ENCODE data around the gene DHH. TPM values are rescaled to one million over a fixed set of nuclear protein-coding genes. Genes with fewer than 3 reads are reported as not detected.

The DHH gene
- total and polyA plus RNA-seq, 2 donors (not counting 3 experiments of a cell fraction or from before 2014, with no cell fraction given) = 2.9 to 3.3 TPM

- CTCF ChIA-PET = no interaction called here
- Histone ChIP-seq H4K20me1 (replicated peaks; ENCODE audit: control insufficient read depth, extremely low read depth, insufficient read depth, low read length) (peaks cover 2% of the 10 kb centered on the region), H3K9ac (replicated peaks; ENCODE audit: extremely low read depth, insufficient read depth, low read length) (no peak overlapping the region), H3K4me3 (replicated peaks in 1 of 3; ENCODE audit: insufficient read depth in 1 of 3, low read depth in 1 of 3, low read length in 3 of 3) (no peak overlapping the region), H3K4me2 (ENCODE audit: insufficient read depth, low read length) (no peak overlapping the region), H2AFZ (ENCODE audit: low read depth, low read length) (no peak overlapping the region), H3K79me2 (ENCODE audit: control insufficient read depth, insufficient read depth, low read length) (peaks cover 48% of the 10 kb centered on the region), H3K9me1 (replicated peaks; ENCODE audit: control insufficient read depth, extremely low read depth, insufficient read depth, low read length) (no peaks in the 10 kb centered on the region), H3K9me3 (replicated peaks; ENCODE audit: control insufficient read depth, insufficient read depth, low read length) (no peaks in the 10 kb centered on the region), H3K27me3 (ENCODE audit: control insufficient read depth in 2 of 2, insufficient read depth in 2 of 2, low read length in 2 of 2) (no peaks in the 10 kb centered on the region), H3K4me1 (ENCODE audit: control insufficient read depth, extremely low read depth, insufficient read depth, low read length) (peaks cover 10% of the 10 kb centered on the region), H3K36me3 (ENCODE audit: control insufficient read depth in 2 of 2, extremely low read depth in 1 of 2, insufficient read depth in 2 of 2, low read length in 2 of 2) (peaks cover 47 to 87% of the 10 kb centered on the region in 2 experiments), H3K27ac (ENCODE audit: insufficient read depth, low read depth, low read length) (no peak overlapping the region)
- POLR2A ChIA-PET = interaction anchor here (0.6 kb wide), 1 partner anchor 84 kb away, joined by 5 read pairs; no protein-coding TSS in a partner anchor
- BruUV-seq (replicated peaks) = no TSS peak
- intact Hi-C loops (cut with micrococcal nuclease) = no loop called here
- DNase-seq (ENCODE audit: low read depth, low spot score) = no peak
- dilution Hi-C loops (cut with MboI; ENCODE audit: extremely low pct_ligation_motif_present, low sequenced_read_pairs) = no loop called here
- TF ChIP-seq CTCF (IDR thresholded peaks at IDR 0.05; ENCODE audit: extremely low read depth in 1 of 2, insufficient read depth in 1 of 2, low read depth in 1 of 2, low read length in 2 of 2) (no peak), POLR2AphosphoS5 (IDR thresholded peaks at IDR 0.05; ENCODE audit: insufficient read depth, low read depth, low read length) (no peak), POLR2A (IDR thresholded peaks at IDR 0.05; ENCODE audit: low read depth, low read length) (no peak), FOS (IDR thresholded peaks at IDR 0.05; ENCODE audit: borderline replicate concordance, insufficient read depth, low read length) (no peak), MYC (IDR thresholded peaks at IDR 0.05; ENCODE audit: low read depth, low read length) (no peak), MAX (IDR thresholded peaks at IDR 0.05; ENCODE audit: insufficient read depth, insufficient read length) (no peak), GATA2 (IDR thresholded peaks at IDR 0.05; ENCODE audit: insufficient read depth, insufficient read length, low read depth, low read length) (no peak), EZH2 (IDR thresholded peaks at IDR 0.05; ENCODE audit: borderline replicate concordance, low read depth, low read length, severe bottlenecking) (no peak)
- no peak for FAIRE-seq
Observed at GRCh38 chr12:49050507-49051372, 43.9 kb downstream of the DHH start.

Measured in endothelial cell of umbilical vein (primary cell).